SKM-1 treated with dmso at 0.1 percent for 144 hours (cell line): ENCODE measurements around the gene VASP.
"Not testable (repeated sequence)": the region's sequence is repeated elsewhere in the genome, so short reads cannot be mapped to it uniquely, and the experiment has no call there.

ENCODE experiments used
- DNase-seq: peaks from one replicate; lab custom pipeline; 2025; ENCODE audit not compliant: unreplicated experiment; lab: John Stamatoyannopoulos, UW

VASP gene

GRCh38 chr19:45496349-45496953 is 10.8 kb upstream of the VASP start:
- no peak for DNase-seq

DNA sequence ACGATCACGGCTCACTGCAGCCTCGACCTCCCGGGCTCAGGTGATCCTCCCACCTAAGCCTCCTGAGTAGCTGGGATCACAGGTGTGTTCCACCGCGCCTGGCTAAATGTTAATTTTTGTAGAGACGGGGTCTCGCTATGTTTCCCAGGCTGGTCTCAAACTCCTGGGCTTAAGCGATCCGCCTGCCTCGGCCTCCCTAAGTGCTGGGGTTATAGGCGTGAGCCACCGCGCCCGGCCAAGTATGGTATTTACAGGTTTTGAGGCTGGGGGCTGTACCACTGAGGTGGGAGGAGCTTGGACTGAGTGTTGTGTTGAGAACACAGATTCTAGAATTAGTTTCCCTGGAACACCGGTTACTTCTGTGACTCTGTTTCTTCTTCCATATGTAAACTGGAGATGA is 9.5 kb upstream of the VASP start:
- no peak for DNase-seq

DNA sequence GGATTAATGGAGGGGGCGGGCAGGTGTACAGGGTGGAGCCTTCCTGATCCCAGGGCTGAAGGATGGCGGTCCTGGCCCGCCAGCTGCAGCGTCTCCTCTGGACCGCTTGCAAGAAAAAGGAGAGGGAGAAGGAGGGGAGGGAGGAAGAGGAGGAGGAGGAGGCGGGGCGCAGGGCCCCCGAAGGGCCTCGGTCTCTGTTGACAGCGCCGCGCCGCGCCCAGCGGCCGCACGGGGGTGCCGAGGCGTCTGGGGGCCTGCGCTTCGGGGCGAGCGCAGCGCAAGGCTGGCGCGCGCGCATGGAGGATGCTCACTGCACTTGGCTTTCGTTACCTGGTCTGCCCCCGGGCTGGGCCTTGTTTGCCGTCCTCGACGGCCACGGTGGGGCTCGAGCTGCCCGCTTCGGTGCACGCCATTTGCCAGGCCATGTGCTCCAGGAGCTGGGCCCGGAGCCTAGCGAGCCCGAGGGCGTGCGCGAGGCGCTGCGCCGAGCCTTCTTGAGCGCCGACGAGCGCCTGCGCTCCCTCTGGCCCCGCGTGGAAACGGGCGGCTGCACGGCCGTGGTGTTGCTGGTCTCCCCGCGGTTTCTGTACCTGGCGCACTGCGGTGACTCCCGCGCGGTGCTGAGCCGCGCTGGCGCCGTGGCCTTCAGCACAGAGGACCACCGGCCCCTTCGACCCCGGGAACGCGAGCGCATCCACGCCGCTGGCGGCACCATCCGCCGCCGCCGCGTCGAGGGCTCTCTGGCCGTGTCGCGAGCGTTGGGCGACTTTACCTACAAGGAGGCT is 8.7 kb upstream of the VASP start, which contains the start of gene PPM1N:
TSS of gene PPM1N (plus strand) at position 33 of the 785 bp plus-strand sequence. CDS start at position 63, 30 bp downstream.
- no peak for DNase-seq

DNA sequence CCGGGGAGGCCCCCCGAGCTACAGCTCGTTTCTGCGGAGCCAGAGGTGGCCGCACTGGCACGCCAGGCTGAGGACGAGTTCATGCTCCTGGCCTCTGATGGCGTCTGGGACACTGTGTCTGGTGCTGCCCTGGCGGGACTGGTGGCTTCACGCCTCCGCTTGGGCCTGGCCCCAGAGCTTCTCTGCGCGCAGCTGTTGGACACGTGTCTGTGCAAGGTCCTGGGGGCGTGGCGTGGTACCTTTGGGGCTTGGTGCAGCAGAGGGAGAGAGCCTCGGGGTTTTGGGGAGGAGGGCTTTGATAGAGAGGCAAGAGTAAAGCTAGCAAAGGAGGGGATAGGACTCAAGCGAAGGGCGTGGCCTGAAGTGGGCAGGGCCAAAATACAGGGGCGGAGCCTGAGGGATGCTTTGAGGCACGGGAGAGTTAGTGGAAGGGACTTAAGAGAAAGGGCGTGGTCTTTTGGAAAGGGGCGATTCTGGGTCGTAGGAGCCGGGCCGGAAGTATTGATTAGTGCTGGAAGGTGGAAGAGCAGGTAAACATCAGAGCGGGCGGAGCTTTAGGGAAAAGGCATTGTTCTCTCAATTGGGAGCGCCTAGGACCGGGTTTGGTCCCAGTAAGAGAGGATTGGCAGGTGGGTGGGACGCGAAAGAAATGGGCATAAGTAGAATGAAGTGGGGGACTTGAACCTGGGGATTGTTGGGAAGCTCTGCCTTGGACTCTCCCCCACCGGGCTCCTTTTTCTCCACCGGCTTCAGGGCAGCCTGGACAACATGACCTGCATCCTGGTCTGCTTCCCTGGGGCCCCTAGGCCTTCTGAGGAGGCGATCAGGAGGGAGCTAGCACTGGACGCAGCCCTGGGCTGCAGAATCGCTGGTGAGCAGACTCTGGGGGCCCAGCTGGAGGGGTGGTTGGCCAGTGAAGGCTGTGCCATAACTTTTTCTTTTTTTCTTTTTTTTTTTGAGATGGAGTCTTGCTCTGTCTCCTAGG is 7.8 kb upstream of the VASP start:
- no peak for DNase-seq

GRCh38 chr19:45500918-45501729 is 6.2 kb upstream of the VASP start:
- DNase-seq, result no peak

- no peak for DNase-seq
Measured at GRCh38 chr19:45501730-45502014, 5.6 kb upstream of the VASP start.

- DNase-seq, result no peak
Measured at GRCh38 chr19:45502111-45502510, 5.2 kb upstream of the VASP start.

DNA sequence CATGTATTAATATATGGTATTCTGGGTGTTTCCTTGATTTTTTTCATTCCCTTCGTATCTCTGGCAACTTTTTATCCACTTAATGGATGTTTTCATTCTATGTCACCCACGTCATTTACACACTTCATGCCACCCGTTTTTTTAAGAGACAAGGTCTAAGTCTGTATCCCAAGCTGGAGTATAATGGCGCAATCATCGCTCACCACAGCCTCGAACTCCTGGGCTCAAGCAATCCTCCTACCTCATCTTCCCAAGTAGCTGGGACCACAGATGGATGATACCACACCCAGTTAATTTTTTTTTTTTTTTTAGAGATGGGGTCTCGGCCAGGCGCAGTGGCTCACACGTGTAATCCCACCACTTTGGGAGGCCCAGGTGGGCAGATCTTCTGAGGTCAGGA is 3.4 kb upstream of the VASP start:
- no peak for DNase-seq

- no peak for DNase-seq
Measured at GRCh38 chr19:45505151-45505995, 1.9 kb upstream of the VASP start.

- no peak for DNase-seq
Measured at GRCh38 chr19:45505996-45506245, 1.4 kb upstream of the VASP start.

GRCh38 chr19:45506246-45506988 is 862 bp upstream of the VASP start:
- DNase-seq, result peak; percentile 36

- DNase-seq, result no peak
Measured at GRCh38 chr19:45507872-45508416, 665 bp downstream of the VASP start.

DNA sequence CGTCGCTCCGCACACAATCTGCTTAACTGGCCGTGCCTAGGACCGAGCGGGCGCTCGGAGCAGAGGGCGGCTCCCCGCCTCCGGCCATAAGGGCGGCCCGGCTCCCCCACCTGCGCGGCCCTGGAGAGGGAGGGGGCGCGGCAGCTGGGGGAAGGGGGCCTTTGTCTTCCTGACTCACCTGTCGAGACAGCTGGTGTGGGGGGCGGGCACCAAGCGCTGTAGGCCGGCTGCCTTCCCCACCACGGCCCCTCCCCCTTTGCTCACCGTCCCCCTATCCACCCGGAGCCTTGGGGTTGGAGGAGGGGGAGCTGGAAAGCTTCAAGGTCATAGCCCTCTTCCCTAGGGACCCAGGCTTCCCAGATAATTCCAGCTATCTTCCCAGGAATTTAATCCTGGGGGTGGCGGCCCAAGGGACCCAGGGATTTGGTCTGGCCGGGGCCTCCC is 1.2 kb downstream of the VASP start:
- DNase-seq, result no peak

GRCh38 chr19:45508861-45509691 is 1.8 kb downstream of the VASP start:
- DNase-seq, result peak; percentile 24

GRCh38 chr19:45509692-45510015 is 2.4 kb downstream of the VASP start:
- no peak for DNase-seq

GRCh38 chr19:45510352-45510751 is 3.1 kb downstream of the VASP start:
- DNase-seq, result not testable (repeated sequence)

DNA sequence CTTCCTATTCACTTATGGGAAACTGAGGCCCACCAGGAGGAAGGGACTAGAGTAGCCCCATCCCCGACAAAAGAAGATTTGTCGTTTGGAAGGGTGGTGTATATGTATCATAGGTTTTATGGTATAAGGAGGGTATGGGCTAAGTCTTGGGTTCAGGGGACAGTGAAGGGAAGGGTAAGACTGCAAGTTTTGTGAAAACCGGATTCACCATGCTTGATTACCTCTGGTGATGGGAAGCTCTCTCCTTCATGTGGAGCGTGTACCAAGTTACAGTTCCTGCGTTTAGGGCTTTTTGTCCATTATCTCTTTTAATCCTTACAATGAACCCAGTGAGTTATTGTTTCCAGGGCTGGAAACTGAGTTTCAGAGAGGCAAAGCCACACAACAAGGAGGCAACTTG is 3.8 kb downstream of the VASP start:
- no peak for DNase-seq

DNA sequence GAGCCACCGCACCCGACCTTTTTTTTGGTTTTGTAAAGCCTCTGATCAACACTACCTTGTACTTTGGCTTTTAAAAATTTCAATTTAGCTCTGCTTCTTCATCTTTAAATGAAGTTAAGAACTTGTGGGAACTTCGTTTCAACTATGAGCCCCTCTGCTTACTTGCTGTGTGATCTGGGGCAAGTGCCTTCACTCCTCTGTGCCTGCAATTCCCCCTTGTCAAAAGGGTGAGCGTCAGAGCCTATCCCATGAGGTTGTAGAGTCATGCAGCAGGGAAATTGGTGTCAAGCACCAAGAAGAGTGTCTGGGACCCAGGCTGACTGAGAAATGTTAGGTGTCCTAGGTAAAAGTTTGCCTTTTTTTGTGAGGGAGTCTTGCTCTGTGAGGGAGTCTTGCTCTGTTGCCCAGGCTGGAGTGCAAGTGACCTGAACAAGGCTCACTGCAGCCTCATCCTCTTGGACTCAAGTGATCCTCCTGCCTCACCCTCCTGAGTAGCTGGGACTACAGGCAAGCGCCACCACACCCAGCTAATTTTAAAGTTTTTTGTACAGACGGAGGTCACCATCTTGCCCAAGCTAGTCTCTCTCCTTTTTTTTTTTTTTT is 5.7 kb downstream of the VASP start:
- no peak for DNase-seq
